GM23338 (cell line): ENCODE measurements around the gene WDR26. TPM values are rescaled to one million over a fixed set of nuclear protein-coding genes. Genes with fewer than 3 reads are reported as not detected.
A peak's percentile ranks its signal among the peaks of the same experiment; 100 is the strongest.

Experiments
- ATAC-seq: fragments of 200-7000 bp; cut with Tn5 transposase; 3 replicates; pipeline ENCODE4 v1.9.1; 2020
- DNase-seq: peaks from one replicate; pipeline ENCODE4 v3.0.0-alpha.2; 2015; ENCODE audit warnings: low spot score
- H2AFZ ChIP-seq: fragments of 200-600 bp; sonication (generic); 2 replicates; pipeline ENCODE4 v1.8.0; 2016; ENCODE audit warnings: antibody characterized with exemption, mild to moderate bottlenecking, moderate library complexity
- H3F3A ChIP-seq: fragments of 200-600 bp; sonication (generic); replicated peaks from 2 replicates; pipeline ENCODE4 v1.8.0; 2017; ENCODE audit warnings: antibody characterized with exemption, mixed run types, low read depth
- H3K27ac ChIP-seq: fragments of 200-600 bp; sonication (generic); 2 replicates; pipeline ENCODE4 v1.6.1; 2016; ENCODE audit warnings: low read depth
- H3K27me3 ChIP-seq: fragments of 200-600 bp; sonication (generic); 2 replicates; pipeline ENCODE4 v1.8.0; 2016; ENCODE audit warnings: mild to moderate bottlenecking, mixed run types, moderate library complexity; ENCODE audit not compliant: insufficient read depth
- H3K36me3 ChIP-seq: fragments of 200-600 bp; sonication (generic); 2 replicates; pipeline ENCODE4 v1.8.0; 2016; ENCODE audit warnings: mild to moderate bottlenecking; ENCODE audit not compliant: insufficient read depth
- H3K4me1 ChIP-seq: fragments of 200-600 bp; sonication (generic); 2 replicates; pipeline ENCODE4 v1.8.0; 2016; ENCODE audit warnings: mild to moderate bottlenecking, moderate library complexity; ENCODE audit not compliant: insufficient read depth
- H3K4me2 ChIP-seq: fragments of 200-600 bp; sonication (generic); 2 replicates; pipeline ENCODE4 v1.7.1; 2017; ENCODE audit warnings: mixed run types
- H3K4me3 ChIP-seq: fragments of 200-600 bp; sonication (generic); 2 replicates; pipeline ENCODE4 v1.6.1; 2016; ENCODE audit warnings: mixed run types
- H3K79me2 ChIP-seq: fragments of 200-600 bp; sonication (generic); replicated peaks from 2 replicates; pipeline ENCODE4 v1.8.0; 2017; ENCODE audit warnings: mild to moderate bottlenecking; ENCODE audit not compliant: insufficient read depth
- H3K9me2 ChIP-seq: fragments of 200-600 bp; sonication (generic); 2 replicates; pipeline ENCODE4 v1.8.0; 2017; ENCODE audit not compliant: insufficient read depth
- H4K20me1 ChIP-seq: fragments of 200-600 bp; sonication (generic); replicated peaks from 2 replicates; pipeline ENCODE4 v1.8.0; 2017; ENCODE audit warnings: mild to moderate bottlenecking; ENCODE audit not compliant: insufficient read depth
- H3K27ac Mint-ChIP-seq: 2 replicates; pipeline ENCODE4 v1.8.0; 2020; ENCODE audit warnings: inconsistent platforms, mild to moderate bottlenecking, moderate library complexity, mixed read lengths
- H3K27me3 Mint-ChIP-seq: 3 replicates; pipeline ENCODE4 v1.8.0; 2022; ENCODE audit warnings: low read depth, mild to moderate bottlenecking, moderate library complexity, mixed read lengths, inconsistent platforms; ENCODE audit not compliant: insufficient read depth, poor library complexity
- H3K36me3 Mint-ChIP-seq: 3 replicates; pipeline ENCODE4 v1.8.0; 2021; ENCODE audit warnings: low read depth, mild to moderate bottlenecking, inconsistent platforms, moderate library complexity, mixed read lengths
- H3K4me1 Mint-ChIP-seq: 3 replicates; pipeline ENCODE4 v1.8.0; 2020; ENCODE audit warnings: mild to moderate bottlenecking, inconsistent platforms, mixed read lengths
- H3K4me3 Mint-ChIP-seq: 3 replicates; pipeline ENCODE4 v1.8.0; 2021; ENCODE audit warnings: moderate library complexity, mild to moderate bottlenecking, inconsistent platforms, mixed read lengths
- H3K9me3 Mint-ChIP-seq: 3 replicates; pipeline ENCODE4 v1.8.0; 2020; ENCODE audit warnings: moderate library complexity, mild to moderate bottlenecking, inconsistent platforms, mixed read lengths
- ETS1 ChIP-seq: IDR thresholded peaks from 2 replicates; pipeline ENCODE4 v1.6.1; 2016; ENCODE audit warnings: antibody characterized with exemption
- EZH2 ChIP-seq: fragments of 200-600 bp; sonication (generic); IDR thresholded peaks from one replicate; pipeline ENCODE4 v1.8.0; 2017; ENCODE audit warnings: antibody characterized with exemption, mild to moderate bottlenecking, low read depth; ENCODE audit not compliant: unreplicated experiment
- EZH2phosphoT487 ChIP-seq: fragments of 200-600 bp; sonication (generic); IDR thresholded peaks from one replicate; pipeline ENCODE4 v1.8.1; 2018; ENCODE audit warnings: antibody characterized with exemption; ENCODE audit not compliant: unreplicated experiment
- NANOG ChIP-seq: IDR thresholded peaks from 2 replicates; pipeline ENCODE4 v1.6.1; 2016; ENCODE audit warnings: antibody characterized with exemption, borderline replicate concordance
- POLR2AphosphoS5 ChIP-seq: IDR thresholded peaks from 2 replicates; pipeline ENCODE4 v1.6.1; 2016; ENCODE audit warnings: antibody characterized with exemption, low read depth
- STAT1 ChIP-seq: IDR thresholded peaks from one replicate; pipeline ENCODE4 v1.6.1; 2016; ENCODE audit warnings: antibody characterized with exemption; ENCODE audit not compliant: unreplicated experiment
- ZNF114 ChIP-seq: fragments of 250-450 bp; sonication (Bioruptor Pico); IDR thresholded peaks from 2 replicates; pipeline ENCODE4 v1.5.0; 2020; ENCODE audit warnings: mild to moderate bottlenecking, moderate library complexity
- polyA plus RNA-seq: library from polyadenylated mRNA; unstranded; fragments of >200 nt; fragmentation: Nextera tagmentation; extraction: Ambion mirVana; gene quantifications from 2 replicates; pipeline ENCODE4 v1.2.1, GENCODE V29; 2016
- total RNA-seq: library from RNA; depleted of rRNA; stranded (reverse); fragments of >200 nt; shearing (Covaris generic); gene quantifications from 2 replicates; pipeline ENCODE4 v1.2.3, GENCODE V29; 2014
- TF ChIP-seq, protein P1 (sequence below): IDR thresholded peaks from one replicate; pipeline ENCODE4 v1.6.1; 2018; ENCODE audit warnings: antibody characterized with exemption; ENCODE audit not compliant: unreplicated experiment

WDR26 gene
- total and polyA plus RNA-seq, 2 experiments from 2014 or later: 16.9 to 74.6 TPM

GRCh38 chr1:224375059-224375458, 59.5 kb downstream of the WDR26 start:
- Histone ChIP-seq H3K36me3 (peaks cover 55% of the 10 kb centered on the region), H3K27ac (no peak overlapping the region), H2AFZ (no peak overlapping the region), H3K27me3 (no peaks in the 10 kb centered on the region), H3K4me3 (no peak overlapping the region), H3K79me2 (peaks cover 14% of the 10 kb centered on the region; the same call in 1 of the 2 replicates), H3K4me2 (no peak overlapping the region), H3F3A (peaks cover 25% of the 10 kb centered on the region; the same call in 1 of the 2 replicates), H4K20me1 (peaks cover 15% of the 10 kb centered on the region; the same call in 1 of the 2 replicates), H3K4me1 (no peaks in the 10 kb centered on the region), H3K9me2 (no peaks in the 10 kb centered on the region)
- H3K36me3 Mint-ChIP-seq: peaks cover 72% of the 10 kb centered on the region
- DNase-seq (no peak), ATAC-seq (no peak)
- TF ChIP-seq EZH2phosphoT487: no peak
- no peak for TF ChIP-seq POLR2AphosphoS5
- H3K4me1 Mint-ChIP-seq: no peaks in the 10 kb centered on the region
- no peaks in the 10 kb centered on the region for H3K27me3 Mint-ChIP-seq
- H3K9me3 Mint-ChIP-seq: no peaks in the 10 kb centered on the region
- H3K27ac Mint-ChIP-seq: no peak overlapping the region
- no peak overlapping the region for H3K4me3 Mint-ChIP-seq

DNA sequence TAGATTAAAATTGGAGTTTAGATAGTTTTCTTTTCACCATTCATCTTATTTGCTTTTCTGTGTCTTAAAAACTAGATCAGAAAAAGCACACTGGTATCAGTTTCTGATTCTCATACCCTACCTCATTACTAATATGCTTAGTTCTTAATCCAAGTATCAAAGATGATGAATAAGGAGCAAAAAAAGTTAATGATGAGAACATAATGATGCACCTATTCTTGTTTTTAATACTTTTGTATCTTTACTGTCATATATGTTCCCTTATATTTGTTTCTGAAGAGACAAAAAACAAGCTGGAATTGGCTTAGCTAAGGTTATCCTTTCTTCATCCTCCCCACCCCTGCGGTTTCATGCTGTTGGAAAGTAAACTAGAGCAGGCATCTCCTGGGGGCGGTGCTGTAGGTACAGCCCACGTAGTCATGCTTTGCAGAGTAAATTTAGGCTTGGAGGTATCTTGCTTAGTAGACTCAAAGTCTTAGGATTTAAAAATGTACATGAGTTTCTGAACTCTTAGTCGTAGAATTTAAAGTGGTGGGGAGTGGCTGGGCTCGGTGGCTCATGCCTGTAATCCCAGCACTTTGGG, 61.5 kb downstream of the WDR26 start:
- Mint-ChIP-seq H3K4me1 (no peaks in the 10 kb centered on the region), H3K27me3 (no peaks in the 10 kb centered on the region), H3K4me3 (no peak overlapping the region), H3K27ac (no peak overlapping the region), H3K36me3 (peaks cover 88% of the 10 kb centered on the region), H3K9me3 (no peaks in the 10 kb centered on the region)
- Histone ChIP-seq H3K4me2 (no peak overlapping the region), H3K27me3 (no peaks in the 10 kb centered on the region), H4K20me1 (peaks cover 21% of the 10 kb centered on the region), H2AFZ (no peak overlapping the region), H3F3A (peaks cover 22% of the 10 kb centered on the region; the same call in 1 of the 2 replicates), H3K9me2 (no peaks in the 10 kb centered on the region), H3K36me3 (peaks cover 58% of the 10 kb centered on the region), H3K4me1 (no peaks in the 10 kb centered on the region), H3K27ac (peak overlapping the region; percentile 59; the same call in 1 of the 2 replicates), H3K4me3 (no peak overlapping the region), H3K79me2 (peaks cover 19% of the 10 kb centered on the region)
- no peak for DNase-seq
- TF ChIP-seq EZH2: no peak
- TF ChIP-seq, protein P1, sequence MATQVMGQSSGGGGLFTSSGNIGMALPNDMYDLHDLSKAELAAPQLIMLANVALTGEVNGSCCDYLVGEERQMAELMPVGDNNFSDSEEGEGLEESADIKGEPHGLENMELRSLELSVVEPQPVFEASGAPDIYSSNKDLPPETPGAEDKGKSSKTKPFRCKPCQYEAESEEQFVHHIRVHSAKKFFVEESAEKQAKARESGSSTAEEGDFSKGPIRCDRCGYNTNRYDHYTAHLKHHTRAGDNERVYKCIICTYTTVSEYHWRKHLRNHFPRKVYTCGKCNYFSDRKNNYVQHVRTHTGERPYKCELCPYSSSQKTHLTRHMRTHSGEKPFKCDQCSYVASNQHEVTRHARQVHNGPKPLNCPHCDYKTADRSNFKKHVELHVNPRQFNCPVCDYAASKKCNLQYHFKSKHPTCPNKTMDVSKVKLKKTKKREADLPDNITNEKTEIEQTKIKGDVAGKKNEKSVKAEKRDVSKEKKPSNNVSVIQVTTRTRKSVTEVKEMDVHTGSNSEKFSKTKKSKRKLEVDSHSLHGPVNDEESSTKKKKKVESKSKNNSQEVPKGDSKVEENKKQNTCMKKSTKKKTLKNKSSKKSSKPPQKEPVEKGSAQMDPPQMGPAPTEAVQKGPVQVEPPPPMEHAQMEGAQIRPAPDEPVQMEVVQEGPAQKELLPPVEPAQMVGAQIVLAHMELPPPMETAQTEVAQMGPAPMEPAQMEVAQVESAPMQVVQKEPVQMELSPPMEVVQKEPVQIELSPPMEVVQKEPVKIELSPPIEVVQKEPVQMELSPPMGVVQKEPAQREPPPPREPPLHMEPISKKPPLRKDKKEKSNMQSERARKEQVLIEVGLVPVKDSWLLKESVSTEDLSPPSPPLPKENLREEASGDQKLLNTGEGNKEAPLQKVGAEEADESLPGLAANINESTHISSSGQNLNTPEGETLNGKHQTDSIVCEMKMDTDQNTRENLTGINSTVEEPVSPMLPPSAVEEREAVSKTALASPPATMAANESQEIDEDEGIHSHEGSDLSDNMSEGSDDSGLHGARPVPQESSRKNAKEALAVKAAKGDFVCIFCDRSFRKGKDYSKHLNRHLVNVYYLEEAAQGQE: no peak
- no peak for TF ChIP-seq ZNF114 (CRISPR knock-in tag)
- no peak for TF ChIP-seq STAT1
- TF ChIP-seq EZH2phosphoT487: no peak
- TF ChIP-seq ETS1: no peak
- no peak for TF ChIP-seq POLR2AphosphoS5
- no peak for TF ChIP-seq NANOG
- no peak for ATAC-seq
